NCI-H526 treated with DMSO at 0.1 percent for 48 hours (cell line): ENCODE measurements around the gene PPT2.
"Not testable (repeated sequence)": the region's sequence is repeated elsewhere in the genome, so short reads cannot be mapped to it uniquely, and the experiment has no call there.

ENCODE experiments used
- DNase-seq: peaks from one replicate; lab custom pipeline; 2025; lab: John Stamatoyannopoulos, UW

The PPT2 gene

DNA sequence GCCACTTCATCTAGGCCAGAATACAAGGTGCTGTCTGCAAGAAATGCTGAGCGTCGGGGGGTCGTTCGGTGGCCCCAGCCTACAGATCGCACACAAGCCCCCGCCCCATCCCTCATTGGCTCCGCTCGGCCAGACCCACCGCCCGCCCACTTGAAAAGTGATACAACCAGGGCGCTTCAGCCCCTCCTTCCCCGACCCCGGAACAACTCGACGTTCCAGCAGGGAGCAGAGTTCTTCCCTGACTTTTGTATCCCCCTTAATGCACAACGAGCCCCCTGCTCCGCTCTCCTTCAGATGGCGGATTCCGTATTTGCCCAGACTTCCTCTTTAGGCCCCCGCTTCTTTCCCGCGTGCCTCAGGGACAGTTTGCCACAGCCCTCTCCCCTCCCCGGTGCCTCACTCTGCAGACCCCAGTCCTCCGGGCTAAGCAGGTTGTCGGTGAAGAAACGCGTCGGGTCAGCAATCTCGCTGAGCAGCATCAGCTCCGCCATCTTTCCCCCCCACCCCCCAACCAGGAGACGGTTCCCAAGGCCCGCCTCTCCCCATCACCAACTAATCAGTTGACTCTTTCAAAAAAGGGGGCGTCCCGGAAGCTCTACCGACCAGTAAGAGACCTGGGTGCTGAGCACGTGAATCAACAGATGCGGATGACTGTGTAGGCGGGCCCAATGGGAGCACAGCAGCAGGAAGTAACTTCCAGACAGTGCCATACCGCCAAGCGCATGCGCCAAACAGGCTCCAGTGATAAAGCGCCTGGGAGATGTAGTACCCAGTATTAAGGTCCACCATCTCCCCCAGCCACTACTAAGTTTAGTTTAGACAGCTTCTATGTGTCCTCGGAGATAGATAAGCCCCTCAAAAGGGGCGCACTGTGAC, 26.0 kb upstream of the PPT2 start, which contains the start of gene ATF6B:
TSS of gene ATF6B (minus strand) at position 530 of the 876 bp plus-strand sequence. CDS start at position 491, 39 bp downstream.
- peak; percentile 98 for DNase-seq

DNA sequence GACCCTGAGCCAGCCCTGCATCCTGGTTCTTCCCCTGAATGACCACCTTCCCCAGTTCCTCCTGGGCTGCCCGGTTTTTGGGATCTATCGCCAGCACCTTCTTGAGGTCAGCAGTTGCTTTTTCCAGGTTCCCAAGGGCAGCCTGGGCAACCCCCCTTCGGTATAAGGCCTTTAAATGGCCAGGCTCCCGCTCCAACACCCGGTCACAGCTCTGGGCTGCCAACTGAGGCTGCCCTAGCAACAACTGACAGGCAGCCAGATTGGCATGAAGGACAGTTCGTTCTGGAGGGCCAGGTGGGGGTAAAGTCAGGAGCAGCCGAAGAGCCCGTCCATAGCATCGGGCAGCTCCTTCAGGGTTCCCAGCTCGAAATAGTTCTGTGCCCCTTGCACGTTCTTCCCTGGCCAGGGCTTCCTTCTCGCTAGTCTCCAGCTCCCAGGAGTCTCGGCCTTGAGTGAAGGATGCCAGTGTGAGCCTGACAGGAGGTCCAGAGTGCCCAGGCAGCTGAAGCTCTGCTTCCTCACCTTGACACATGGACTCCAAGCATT, 25.1 kb upstream of the PPT2 start:
- no peak for DNase-seq

DNA sequence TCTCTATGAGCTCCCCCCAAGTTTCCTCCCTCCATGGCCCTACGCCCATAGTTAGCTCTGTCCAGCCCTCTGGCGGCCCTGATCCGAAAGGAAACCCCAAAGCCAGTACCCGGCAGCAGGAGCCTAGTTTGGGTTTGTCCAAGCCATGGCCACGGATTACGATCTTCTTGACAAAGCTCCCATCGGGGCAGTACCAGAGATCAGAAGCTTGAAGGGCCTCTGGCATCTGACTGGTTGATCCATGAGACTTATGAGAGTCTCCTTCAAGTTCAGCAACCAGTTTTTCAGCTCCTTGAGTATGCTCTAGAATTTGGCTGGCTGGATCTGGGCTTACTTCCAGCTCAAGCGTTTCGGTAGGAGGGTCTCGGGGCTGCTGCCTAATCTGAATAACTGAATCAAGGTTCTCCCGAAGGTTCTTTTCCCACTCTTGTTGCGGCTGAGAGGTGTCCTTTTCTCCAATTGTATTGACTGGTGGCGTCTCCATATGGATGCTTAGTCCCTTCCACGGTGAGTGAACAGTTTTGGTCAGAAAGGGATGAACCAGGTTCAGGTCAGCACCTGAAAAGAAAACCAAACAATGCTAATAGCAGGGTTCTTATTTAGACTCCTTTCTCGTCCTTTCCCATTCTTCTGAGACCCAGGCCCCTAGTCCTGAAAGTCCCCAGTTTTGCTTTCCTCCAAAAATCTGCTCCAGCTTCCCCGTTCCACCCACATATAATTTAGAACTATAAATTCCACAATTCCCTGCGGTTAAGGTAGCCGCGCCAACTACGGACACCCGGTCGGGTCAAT, 24.4 kb upstream of the PPT2 start:
- DNase-seq: no peak

DNA sequence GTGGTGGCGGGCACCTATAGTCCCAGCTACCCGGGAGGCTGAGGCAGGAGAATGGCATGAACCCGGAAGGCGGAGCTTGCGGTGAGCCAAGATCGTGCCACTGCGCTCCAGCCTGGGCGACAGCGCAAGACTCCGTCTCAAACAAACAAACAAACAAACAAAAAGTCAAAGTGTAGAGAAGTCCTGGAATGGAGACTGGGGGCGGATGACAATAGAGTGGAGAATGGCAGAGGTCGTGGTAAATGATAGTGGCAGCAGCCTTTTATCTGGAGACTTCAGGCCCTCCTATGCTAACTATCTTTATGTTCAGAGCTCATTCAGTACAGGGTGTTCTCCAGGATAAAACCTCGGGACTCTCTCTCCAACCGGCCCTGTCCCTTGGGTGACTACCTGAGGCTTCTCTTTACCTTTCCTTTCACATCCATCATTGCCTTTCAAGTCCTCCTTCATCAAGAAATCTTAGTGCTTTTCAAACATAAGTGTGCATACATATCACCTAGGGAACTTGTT, 22.4 kb upstream of the PPT2 start:
- no peak for DNase-seq

DNA sequence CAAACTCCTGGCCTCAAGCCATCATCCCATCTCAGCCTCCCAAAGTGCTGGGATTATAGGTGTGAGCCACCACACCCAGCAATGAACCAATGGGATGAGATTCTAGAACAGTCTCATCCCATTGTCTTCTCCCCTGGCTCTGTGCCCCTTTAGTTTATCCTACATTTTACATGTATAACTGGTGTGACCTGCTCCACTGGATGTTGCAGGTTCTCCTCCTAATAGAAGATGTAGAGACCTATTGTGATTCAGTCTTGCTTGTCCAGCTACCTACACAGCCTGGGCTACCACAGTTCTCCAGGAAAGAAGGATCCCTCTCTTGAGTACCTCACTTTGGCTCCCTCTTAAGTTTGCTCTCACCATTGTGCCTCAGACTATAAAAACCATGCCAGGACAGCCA, 21.8 kb upstream of the PPT2 start:
- DNase-seq: no peak

DNA sequence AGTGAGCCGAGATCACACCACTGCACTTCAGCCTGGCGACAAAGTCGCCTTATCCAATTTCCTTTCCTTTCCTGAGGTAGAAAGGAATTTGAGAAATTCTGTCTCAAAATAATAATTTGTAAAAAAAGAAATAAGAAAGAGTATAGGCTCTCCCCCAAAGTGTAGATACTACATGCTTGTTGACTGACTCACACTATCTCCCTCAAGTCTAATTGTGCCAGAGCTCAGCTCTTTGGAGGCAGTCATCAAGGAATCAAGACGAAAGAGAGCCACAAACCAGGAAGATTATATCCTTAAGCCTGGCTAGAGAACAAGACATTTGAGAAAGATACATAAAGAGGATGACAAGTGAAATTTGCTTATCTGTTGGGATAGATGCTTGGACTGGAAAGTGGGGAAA, 20.2 kb upstream of the PPT2 start:
- DNase-seq: no peak

DNA sequence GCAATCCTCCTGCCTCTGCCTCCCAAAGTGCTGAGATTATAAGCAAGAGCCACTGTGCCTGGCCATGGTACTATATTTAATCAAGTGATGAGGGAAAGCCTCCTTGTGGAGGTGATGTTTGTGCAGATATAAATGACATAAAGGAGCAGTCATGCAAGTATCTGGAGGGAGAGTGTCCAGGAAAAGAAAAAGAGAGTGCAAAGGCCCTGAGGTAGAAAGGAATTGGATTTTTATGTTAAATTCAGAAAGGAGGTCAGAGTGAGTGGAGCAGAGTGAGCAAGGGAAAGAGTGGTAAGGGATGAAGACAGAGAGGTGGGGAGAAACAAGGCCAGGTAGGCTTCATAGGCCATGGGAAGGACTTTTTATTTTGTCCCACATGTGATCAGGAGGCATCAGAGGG, 16.5 kb upstream of the PPT2 start:
- DNase-seq: no peak

DNA sequence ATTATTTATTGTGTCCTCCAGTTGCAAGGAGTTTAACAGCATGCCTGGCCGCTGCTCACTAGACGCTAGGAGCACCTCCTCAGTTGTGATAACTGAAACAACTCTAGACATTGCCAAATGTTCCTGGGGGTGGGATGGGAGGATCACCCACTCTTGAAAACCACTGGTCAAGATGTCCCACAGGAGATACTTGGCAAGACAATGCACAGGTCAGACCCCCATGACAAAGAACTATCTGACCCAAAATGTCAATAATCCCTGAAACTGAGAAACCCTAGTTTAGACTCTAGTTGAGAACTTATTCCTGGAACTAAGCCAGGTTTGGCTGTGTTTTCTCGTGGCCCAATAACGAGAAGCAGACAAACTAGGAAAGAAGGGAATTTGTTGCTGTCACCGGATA, 14.4 kb upstream of the PPT2 start:
- DNase-seq: no peak

DNA sequence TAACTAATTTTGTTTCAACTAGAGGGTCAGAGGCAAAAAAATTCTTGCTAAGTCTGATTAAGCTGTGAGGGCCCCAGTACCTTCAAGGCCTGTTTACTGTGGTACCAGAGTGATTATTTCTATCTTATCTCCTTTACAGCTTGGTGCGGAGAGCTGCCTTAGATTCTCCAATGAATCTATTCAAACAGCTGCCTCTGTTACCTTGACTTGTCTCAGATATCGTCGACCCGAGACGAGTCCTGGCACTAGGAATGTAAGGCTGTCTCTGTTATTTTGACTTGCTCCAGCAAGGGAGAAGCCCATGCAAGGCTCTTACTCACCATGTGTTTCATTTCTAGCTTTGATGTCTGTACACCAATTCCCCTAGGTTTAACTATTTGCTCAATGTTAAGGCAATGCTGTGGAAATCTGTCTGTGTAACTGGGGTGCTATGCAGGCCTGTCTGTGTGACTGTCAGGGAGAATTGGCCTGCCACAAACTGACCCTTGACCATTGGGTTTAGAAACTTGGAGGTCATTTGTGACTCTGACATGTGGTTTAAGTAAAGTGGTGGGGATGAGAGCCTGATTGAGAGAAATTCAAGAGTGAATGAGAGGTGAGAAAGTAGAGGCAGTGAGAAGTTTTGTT, 13.4 kb upstream of the PPT2 start:
- DNase-seq: no peak

DNA sequence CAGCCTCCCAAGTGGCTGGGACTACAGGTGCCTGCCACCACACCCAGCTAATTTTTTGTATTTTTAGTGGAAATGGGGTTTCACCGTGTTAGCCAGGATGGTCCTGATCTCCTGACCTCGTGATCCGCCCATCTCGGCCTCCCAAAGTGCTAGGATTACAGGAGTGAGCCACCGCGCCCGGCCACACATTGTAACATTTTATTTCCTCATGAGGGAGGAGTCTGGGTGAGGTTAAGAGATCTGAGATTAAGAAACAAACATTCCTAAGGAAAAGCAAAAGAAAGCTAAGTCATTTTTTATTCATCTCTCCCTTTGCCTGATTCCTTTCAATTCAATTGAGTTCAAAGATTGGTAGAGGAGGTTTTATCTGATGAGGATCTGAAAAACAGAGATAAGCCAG, 9.7 kb upstream of the PPT2 start:
- not testable (repeated sequence) for DNase-seq

DNA sequence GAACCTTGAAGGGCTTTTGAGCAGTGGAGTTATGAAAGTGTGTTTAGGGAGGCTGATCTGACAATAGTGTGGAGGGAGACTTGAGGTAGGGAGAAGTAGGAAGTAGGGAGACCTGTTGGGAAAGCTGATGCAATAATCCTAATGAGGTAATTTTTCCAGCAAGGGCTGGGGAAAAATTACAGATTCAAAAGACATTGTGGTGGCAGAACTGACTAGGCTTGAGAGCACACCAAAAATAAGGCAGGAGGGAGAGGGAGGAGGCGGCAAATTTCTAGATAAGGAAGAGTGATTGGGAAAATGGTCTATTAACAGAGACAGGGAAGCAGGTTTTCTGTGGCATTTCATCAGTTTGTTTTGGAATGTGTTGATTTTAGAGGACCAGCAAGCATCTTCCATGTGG, 7.7 kb upstream of the PPT2 start:
- DNase-seq: no peak

DNA sequence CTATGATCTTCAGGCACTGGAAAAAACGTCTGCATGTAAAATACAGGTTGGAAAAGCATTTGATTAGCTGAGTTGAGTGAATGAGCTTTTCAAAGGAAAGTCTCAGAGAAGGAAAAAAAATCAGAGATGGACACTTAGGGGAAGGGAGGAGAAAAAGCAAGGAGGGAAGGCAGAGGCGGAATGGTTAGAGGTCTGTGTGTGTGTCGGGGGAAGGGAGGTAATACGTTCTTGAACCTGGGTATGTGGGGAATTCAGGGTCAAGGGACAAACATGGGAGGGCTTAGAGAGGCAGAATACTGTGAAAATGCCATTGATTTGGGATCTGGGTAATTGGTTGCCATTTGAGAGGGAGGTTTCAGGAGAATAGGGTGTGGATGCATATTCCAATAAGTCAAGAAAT, 7.3 kb upstream of the PPT2 start:
- DNase-seq: no peak

DNA sequence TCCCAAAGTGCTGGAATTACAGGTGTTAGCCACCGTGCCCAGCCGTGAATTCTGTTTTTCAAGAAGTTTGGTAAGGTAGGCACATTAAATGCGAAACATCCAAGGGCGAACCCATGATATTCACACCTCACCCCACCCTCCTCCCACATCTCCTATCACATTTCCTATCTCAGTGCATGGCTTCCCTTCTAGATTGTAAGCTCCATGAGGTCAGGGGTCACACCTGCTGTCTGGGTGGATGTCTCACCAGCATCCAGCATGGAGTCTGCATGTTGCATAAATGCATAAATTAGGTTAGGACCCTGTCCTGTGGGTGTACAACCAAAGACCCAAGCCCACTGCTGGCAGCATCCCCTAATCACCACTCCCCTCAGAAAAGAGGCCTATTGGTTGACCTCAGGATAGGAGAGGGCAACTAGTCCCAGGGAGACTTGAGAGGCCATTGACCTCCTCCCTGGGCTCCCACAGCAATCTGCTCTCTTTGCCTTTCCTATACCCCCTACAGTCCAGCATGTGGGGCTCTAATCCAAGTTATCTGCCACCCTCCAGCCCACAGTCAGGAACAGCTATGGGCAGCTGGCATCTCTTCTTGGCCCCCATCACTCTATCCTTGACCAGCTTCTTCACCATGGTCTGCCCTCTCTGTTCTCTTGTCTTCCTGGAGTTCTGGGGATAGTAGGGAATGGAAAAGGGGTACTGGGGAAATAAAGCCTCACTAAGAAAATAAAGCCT, 6.4 kb upstream of the PPT2 start:
- DNase-seq: no peak

DNA sequence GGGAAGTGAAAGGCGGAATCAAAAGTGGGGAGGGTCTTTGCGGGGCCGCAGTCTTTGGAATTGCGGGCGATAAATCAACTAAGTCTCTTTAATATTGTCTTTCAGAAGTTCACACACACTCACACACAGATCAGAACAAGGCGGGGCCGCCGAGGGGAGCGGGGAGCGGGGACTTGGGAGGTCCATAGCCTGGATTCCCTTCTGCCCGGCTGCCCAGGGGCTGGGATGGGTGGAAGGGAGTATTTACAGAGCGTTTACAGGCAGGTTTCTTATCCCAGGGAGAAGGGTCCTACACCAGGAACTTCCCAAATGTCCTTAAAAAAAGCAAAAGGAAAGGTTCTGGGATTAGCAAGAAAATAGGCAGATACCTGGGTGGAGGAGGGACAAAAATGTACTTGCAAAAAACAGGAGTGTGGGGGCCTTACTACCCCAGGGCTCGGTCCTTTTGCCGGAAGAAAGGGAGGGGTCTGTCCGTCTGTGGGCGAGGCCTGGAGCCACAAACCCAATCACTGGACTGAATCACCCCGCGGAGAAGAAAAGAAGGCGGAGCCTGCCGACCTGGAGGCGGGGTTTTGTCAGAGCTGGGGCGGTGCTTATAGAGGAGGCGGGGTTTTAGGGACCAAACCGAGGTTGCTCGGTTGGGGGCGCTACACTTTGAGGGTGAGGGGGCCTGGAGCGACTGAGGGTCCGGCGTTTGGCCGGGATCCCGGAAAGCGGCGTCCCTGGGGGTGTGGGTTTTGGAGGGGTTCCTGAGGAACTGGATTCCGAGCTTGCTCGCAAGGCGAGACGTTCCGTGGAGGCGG, 5.5 kb upstream of the PPT2 start:
- no peak for DNase-seq

DNA sequence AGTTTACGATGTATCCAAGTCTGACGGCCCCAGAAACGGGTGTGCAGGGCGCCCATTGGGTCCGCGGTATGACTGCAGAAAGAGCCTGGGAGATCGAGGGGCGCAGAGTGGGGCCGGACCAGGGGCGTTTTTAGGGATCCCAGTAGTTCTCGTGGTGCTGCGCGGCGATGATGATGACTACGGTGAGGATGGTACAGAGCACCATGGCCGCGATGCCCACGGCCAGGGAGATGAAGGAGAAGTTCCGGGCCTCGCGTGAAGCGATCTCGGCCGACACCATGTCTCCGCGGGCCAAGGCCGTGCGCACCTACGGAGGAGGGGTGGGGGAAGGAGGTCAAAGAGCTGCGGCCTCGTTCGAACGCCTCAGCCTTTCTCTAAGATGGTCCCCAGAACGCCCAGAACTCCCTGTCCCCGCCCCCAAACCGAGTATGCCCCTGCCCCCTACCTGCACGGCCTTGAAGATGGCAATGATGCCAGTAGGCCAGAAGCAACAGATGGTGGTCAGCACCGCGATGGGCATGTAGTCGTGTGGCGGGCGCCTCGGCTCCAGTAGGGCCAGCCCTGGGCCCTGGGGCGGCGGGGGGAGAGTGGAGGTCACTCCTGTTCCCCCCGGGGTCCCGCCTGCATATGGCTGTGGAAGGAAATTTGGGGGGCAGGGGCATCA, 4.7 kb upstream of the PPT2 start:
- DNase-seq: no peak

DNA sequence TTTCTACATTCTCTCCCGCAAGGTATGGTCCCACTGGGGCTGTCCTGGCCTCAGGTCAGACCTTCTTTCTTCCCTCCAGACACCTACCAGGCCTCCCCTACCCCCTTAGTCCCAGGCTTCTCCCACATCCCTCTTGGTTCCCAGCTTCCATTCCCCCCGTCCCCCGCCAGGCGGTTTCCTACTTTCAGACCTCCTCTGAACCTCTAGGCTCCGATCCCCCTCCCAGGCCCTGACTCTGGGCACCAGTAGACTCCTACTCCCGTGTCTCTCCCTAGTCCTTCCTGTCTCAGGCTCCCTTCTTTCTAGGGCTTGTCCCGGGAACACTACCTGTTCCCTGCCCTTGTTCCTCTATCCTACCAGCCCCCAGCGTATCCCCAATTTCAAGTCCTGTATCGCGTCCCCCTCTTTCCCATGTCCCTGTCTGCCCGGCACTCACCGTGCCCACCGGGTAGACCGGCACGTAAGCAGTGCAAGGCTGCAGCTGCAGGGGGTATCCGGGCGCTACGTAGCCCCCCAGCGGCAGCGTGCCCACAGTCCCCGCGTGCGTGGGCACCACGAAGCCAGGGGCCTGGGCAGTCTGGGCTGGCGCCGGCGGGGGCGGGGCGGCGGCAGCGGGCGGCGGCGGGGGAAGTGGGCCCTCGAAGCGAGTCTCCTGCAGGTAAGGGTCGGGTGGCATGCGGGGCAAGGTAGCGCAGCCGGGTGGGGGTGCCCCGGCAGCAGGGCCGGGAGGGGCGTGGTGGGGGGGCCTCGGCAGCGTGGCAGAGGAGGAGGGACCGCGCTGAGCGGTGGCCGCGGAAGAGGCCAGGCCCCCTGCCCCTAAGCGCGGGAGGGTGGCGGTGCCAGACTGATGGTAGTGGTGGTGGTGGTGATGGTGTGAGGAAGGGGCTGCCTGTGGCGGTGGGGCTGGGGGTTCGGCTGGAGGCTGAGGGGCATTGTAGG, 3.7 kb upstream of the PPT2 start:
- no peak for DNase-seq

DNA sequence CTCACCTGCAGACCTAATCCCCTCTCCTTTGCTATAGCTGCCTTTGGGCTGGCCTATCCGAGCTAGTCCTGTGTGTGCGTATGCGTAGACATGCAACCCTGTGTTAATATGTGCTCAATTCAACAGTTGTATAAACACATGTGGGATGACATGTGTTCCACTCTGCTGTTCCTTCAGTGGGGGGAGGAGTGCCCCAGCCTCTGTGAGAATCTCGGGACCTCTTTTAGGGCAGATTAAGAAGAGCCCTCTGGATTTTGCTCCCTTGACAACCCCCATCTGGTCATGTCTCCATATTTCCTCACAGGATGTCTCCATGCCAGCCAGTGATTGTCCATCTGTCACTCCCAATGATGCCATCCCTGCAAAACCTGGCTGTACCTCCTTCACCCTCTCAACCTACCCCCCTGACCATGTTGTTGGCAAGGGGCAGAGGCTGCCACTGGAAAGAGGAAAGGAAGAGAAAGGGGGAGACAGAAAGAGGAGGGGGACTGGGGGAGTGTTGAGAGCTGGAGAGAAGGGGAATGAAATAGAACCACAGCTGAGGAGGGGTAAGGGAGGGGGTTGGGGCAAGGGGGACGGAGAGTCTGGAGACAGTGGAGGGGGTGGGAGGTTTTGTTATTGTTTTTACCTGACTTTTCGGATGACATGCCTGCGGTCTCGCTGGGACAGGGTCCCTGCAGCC, 2.6 kb upstream of the PPT2 start:
- DNase-seq: no peak
